ENCODE data around the gene ZSCAN31. TPM values are rescaled to one million over a fixed set of nuclear protein-coding genes. Genes with fewer than 3 reads are reported as not detected.

The ZSCAN31 gene
- total and polyA plus RNA-seq, 9 of the 15 experiments (the other 6 are each of a cell fraction or from before 2014, with no cell fraction given), result 3.9 to 12.1 (median 7.0) TPM

- peak; percentile 70; the same call in 1 of the 2 replicates for TF ChIP-seq ZNF561 (CRISPR knock-in tag; conservative IDR thresholded peaks at IDR 0.05)
- peak; percentile 100 for TF ChIP-seq KAT7 (CRISPR knock-in tag; IDR thresholded peaks at IDR 0.05; ENCODE audit: borderline replicate concordance)
- no peak for TF ChIP-seq HMGXB4 (CRISPR knock-in tag; IDR thresholded peaks at IDR 0.05)
- TF ChIP-seq, protein P1, sequence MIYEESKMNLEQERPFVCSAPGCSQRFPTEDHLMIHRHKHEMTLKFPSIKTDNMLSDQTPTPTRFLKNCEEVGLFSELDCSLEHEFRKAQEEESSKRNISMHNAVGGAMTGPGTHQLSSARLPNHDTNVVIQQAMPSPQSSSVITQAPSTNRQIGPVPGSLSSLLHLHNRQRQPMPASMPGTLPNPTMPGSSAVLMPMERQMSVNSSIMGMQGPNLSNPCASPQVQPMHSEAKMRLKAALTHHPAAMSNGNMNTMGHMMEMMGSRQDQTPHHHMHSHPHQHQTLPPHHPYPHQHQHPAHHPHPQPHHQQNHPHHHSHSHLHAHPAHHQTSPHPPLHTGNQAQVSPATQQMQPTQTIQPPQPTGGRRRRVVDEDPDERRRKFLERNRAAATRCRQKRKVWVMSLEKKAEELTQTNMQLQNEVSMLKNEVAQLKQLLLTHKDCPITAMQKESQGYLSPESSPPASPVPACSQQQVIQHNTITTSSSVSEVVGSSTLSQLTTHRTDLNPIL (CRISPR knock-in tag; IDR thresholded peaks at IDR 0.05), result no peak
- peak; percentile 22; the same call in 1 of the 2 replicates for TF ChIP-seq ZNF589 (CRISPR knock-in tag; IDR thresholded peaks at IDR 0.05; ENCODE audit: low read depth)
- peak; percentile 82 for TF ChIP-seq MEIS2 (IDR thresholded peaks at IDR 0.05; ENCODE audit: partially characterized antibody)
- TF ChIP-seq GABPB2 (CRISPR knock-in tag; conservative IDR thresholded peaks at IDR 0.05), result no peak
- TF ChIP-seq, protein P2, sequence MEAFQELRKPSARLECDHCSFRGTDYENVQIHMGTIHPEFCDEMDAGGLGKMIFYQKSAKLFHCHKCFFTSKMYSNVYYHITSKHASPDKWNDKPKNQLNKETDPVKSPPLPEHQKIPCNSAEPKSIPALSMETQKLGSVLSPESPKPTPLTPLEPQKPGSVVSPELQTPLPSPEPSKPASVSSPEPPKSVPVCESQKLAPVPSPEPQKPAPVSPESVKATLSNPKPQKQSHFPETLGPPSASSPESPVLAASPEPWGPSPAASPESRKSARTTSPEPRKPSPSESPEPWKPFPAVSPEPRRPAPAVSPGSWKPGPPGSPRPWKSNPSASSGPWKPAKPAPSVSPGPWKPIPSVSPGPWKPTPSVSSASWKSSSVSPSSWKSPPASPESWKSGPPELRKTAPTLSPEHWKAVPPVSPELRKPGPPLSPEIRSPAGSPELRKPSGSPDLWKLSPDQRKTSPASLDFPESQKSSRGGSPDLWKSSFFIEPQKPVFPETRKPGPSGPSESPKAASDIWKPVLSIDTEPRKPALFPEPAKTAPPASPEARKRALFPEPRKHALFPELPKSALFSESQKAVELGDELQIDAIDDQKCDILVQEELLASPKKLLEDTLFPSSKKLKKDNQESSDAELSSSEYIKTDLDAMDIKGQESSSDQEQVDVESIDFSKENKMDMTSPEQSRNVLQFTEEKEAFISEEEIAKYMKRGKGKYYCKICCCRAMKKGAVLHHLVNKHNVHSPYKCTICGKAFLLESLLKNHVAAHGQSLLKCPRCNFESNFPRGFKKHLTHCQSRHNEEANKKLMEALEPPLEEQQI (IDR thresholded peaks at IDR 0.05), result 0 out of 2 replicates have a peak, but pooled peaks have one; percentile 10
- 0 out of 2 replicates have a peak, but pooled peaks have one; percentile 92 for TF ChIP-seq PREB (CRISPR knock-in tag; IDR thresholded peaks at IDR 0.05)
- TF ChIP-seq DEAF1 (CRISPR knock-in tag; IDR thresholded peaks at IDR 0.05), result peak; percentile 25
- peak; percentile 79 for TF ChIP-seq HMGN3 (IDR thresholded peaks at IDR 0.05; ENCODE audit: borderline replicate concordance, extremely low read depth, insufficient read length, low read depth, low read length)
- no peak for TF ChIP-seq THRAP3 (IDR thresholded peaks at IDR 0.05; ENCODE audit: borderline replicate concordance)
- TF ChIP-seq MAFK (IDR thresholded peaks at IDR 0.05; ENCODE audit: low read length), result peak; percentile 1; the same call in 1 of the 2 replicates
- TF ChIP-seq, protein P3, sequence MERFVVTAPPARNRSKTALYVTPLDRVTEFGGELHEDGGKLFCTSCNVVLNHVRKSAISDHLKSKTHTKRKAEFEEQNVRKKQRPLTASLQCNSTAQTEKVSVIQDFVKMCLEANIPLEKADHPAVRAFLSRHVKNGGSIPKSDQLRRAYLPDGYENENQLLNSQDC (CRISPR knock-in tag; IDR thresholded peaks at IDR 0.05), result peak; percentile 61; the same call in 1 of the 2 replicates
- TF ChIP-seq ZNF436 (CRISPR knock-in tag; IDR thresholded peaks at IDR 0.05), result peak; percentile 68
- peak; percentile 97 for TF ChIP-seq SOX6 (IDR thresholded peaks at IDR 0.05)
- TF ChIP-seq HNRNPLL (IDR thresholded peaks at IDR 0.05; ENCODE audit: low read depth, low read length, poor library complexity, severe bottlenecking), result peak; percentile 58
These were observed at the start of gene ZSCAN31 (continued) for GRCh38 chr6:28335564-28336283.

Measured in K562 (cell line).